Measurements from ENCODE around the gene PLA2G6. TPM values are rescaled to one million over a fixed set of nuclear protein-coding genes. Genes with fewer than 3 reads are reported as not detected.

PLA2G6 gene
- total RNA-seq, 1 experiment from 2014 or later: 24.1 TPM

DNA sequence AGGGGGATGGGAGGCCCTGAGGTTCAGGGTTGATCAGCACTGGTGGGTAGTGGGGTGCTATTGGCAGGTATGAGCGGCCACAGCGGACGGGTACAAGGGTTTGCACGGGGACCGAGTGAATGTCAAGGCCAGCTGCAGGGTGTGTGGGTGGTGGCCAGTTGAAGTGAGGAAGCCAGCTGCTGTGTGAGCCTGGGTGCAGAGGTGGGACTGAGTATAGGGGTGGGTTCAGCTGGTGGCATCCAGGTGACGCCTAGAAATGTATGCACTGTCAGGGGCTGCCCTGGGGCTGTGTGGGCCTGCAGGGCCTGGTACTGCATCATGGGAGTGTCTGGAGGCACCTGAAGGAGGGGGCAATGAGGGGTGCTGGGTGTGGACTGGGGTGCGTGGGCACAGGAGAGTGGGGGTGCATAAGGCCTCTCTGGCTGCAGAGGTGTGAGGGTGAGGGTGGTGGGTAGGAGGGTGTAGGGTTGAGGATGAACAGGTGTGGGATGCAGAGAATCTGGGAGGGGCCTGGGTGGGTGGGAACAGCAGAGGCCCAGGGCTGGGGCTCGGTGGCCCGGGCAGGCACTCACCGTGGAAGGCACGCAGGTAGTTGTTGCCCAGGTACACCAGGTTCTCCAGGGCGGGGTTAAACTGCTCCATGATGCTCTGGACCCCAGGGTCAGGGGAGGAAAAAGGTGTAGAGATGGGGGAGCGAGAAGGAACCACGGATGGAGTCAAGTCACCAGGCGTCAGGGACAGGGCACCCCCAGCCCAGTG, 72.9 kb downstream of the PLA2G6 start:
- H4K91ac ChIP-seq (ENCODE audit: insufficient read length, low read depth, low read length): no peak overlapping the region
- no peak overlapping the region for H2BK15ac ChIP-seq (ENCODE audit: low read depth, low read length)
- H3K18ac ChIP-seq (ENCODE audit: insufficient read length, low read depth, low read length): no peak overlapping the region
- no peak overlapping the region for H2BK120ac ChIP-seq (ENCODE audit: low read depth, low read length, poor library complexity, severe bottlenecking)
- no CpG with 5 or more reads among the region's 15 CpGs for WGBS (ENCODE audit: extremely low coverage, insufficient read length, low lambda C conversion rate)
- no peak overlapping the region for H3K4ac ChIP-seq (ENCODE audit: low read depth, low read length)
- H2BK5ac ChIP-seq (ENCODE audit: insufficient read length, low read length): no peak overlapping the region
- no peak overlapping the region for H3T11ph ChIP-seq (ENCODE audit: low read length)
- no peaks in the 10 kb centered on the region for H3K79me1 ChIP-seq (ENCODE audit: insufficient read depth, low read depth, low read length, poor library complexity, severe bottlenecking)
- no peaks in the 10 kb centered on the region for H3K27me3 ChIP-seq (ENCODE audit: insufficient read depth, low read length)
- no peaks in the 10 kb centered on the region for H3K9me3 ChIP-seq (ENCODE audit: control insufficient read depth, low read depth, low read length)
- no peaks in the 10 kb centered on the region for H3K4me1 ChIP-seq (ENCODE audit: insufficient read depth, low read length)
- H3K23ac ChIP-seq (ENCODE audit: insufficient read length, low read depth, low read length): no peak overlapping the region
- H2AFZ ChIP-seq (ENCODE audit: low read length): no peak overlapping the region
- Mint-ChIP-seq H3K4me3 (no peak overlapping the region), H3K4me1 (peaks cover 0 to 7% of the 10 kb centered on the region in 2 experiments; a peak in 2 of 4 replicates), H3K27ac (no peak overlapping the region; a peak in 1 of 7 replicates), H3K9me3 (peaks cover 0 to 3% of the 10 kb centered on the region in 2 experiments; a peak in 1 of 5 replicates), H3K27me3 (ENCODE audit: low read depth) (no peaks in the 10 kb centered on the region; the same call in 1 of the 2 replicates), H3K36me3 (ENCODE audit: insufficient read depth in 1 of 3, low read depth in 3 of 3) (peaks cover 0 to 2% (median 0%) of the 10 kb centered on the region in 3 experiments; a peak in 3 of 7 replicates)
- no peak overlapping the region for H3K9ac ChIP-seq (ENCODE audit: extremely low read depth, insufficient read length, low read length)
- no peak overlapping the region for H2BK20ac ChIP-seq (ENCODE audit: low read depth, low read length, poor library complexity, severe bottlenecking)
- H2AK5ac ChIP-seq (ENCODE audit: insufficient read length, low read length): no peak overlapping the region
- TF ChIP-seq, protein P1, sequence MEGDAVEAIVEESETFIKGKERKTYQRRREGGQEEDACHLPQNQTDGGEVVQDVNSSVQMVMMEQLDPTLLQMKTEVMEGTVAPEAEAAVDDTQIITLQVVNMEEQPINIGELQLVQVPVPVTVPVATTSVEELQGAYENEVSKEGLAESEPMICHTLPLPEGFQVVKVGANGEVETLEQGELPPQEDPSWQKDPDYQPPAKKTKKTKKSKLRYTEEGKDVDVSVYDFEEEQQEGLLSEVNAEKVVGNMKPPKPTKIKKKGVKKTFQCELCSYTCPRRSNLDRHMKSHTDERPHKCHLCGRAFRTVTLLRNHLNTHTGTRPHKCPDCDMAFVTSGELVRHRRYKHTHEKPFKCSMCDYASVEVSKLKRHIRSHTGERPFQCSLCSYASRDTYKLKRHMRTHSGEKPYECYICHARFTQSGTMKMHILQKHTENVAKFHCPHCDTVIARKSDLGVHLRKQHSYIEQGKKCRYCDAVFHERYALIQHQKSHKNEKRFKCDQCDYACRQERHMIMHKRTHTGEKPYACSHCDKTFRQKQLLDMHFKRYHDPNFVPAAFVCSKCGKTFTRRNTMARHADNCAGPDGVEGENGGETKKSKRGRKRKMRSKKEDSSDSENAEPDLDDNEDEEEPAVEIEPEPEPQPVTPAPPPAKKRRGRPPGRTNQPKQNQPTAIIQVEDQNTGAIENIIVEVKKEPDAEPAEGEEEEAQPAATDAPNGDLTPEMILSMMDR (conservative IDR thresholded peaks at IDR 0.05): no peak
- H4K20me1 ChIP-seq (ENCODE audit: control insufficient read depth, insufficient read depth, insufficient read length): peaks cover 1% of the 10 kb centered on the region
- H3K23me2 ChIP-seq (ENCODE audit: insufficient read length, low read depth, low read length, poor library complexity, severe bottlenecking): no peaks in the 10 kb centered on the region
- H4K5ac ChIP-seq (ENCODE audit: insufficient read length, low read depth, low read length): no peak overlapping the region
- H3K14ac ChIP-seq (ENCODE audit: insufficient read depth, low read length): no peak overlapping the region
- no peak overlapping the region for H4K8ac ChIP-seq (replicated peaks; ENCODE audit: insufficient read length, low read depth, low read length)
- H3K56ac ChIP-seq (ENCODE audit: insufficient read length, low read depth, low read length): no peak overlapping the region
- no peak overlapping the region for H2BK12ac ChIP-seq (ENCODE audit: insufficient read length, low read depth, low read length)
- H3K27ac ChIP-seq (ENCODE audit: insufficient read length, low read depth, low read length): no peak overlapping the region
- DNase-seq: no peak
- H3K79me2 ChIP-seq (ENCODE audit: insufficient read depth, low read length): no peaks in the 10 kb centered on the region
- H3K4me2 ChIP-seq (ENCODE audit: insufficient read depth, insufficient read length, low read length): no peak overlapping the region

All from H9 (cell line).